HG02759 (cell line): Measurements from ENCODE around the gene MEIS2.

ENCODE experiments used
- ATAC-seq: cut with Tn5 transposase; IDR thresholded peaks from one replicate; pipeline ENCODE4 v1.9.1; 2021; ENCODE audit warnings: mild to moderate bottlenecking, moderate library complexity; ENCODE audit not compliant: unreplicated experiment

The MEIS2 gene

DNA sequence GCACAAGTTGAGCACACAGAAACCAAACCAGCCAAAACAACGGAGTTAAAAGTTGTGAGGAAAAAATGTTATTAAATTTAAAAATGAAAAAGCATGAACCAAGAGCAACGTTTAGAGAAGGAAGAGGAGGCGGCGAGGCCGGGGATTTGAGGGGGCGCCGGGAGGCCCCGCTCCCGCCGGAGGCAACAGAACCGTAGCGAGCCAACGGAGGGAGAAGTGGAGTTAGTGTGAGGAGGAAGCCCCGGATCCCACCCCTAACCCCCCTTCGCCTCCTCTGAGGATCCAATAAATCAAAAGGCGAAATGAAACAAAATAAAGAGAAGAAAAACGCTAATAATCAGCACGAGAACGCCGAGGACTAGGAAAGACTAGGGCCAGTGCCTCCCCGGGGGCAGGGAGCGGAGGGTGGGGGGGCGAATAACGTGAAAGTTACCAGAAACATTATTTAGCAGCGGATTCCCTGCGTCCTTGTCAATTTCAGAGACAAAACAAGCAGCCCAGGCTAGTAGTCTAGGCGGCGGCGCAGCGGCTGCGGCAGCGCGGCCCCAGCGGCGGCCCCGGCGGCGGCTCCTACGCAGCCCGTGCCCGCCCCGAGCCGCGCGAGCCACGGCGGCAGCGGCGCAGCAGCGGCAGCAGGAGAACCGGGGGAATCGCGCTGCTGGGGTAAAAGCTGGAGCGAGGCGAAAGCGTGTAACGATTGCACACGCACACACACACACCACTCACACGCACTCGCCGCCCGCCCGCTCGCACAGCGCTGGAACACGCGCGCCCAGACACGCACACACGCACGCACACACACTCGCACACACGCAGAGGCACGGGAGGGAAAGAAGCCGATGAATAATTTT, 1.7 kb downstream of the MEIS2 start:
- peak; percentile 46 for ATAC-seq

DNA sequence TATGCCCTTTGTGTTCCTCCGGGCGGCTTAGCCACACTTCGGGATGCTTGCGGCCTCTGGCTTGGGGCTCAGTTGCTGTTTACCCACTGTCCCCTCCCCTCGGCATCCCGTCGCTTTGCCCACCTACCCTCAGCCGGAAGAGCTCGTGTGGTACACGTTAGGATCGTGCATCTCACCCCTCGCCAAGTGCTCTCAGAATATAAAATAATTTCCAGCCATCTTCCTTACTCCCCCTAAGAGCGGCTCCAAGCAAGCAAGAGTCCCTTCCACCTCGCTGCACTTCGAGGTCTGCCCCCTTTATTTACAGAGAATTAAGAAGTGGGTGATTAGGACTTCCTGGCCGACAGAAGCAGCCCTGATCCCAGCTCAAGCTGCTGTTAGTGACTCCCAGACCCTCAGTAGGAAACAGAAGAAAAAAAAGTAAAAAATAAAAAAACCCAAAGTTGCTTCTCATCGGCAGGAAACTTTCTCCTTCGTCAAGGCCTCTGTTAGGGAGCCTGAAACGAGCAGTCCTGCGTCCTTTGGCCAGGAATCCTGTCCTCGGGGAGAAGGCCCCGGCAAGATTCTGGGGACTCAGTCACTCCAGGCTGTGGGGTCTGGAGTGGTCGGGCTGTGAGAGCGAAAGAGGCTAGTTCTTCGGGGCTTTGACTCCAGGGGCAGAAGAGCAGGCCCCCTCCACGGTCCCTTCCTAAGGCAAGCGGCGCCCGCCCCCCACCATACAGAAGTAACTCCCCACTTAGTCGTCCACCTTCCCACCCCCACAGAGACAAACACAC, 3.0 kb downstream of the MEIS2 start:
- no peak for ATAC-seq

DNA sequence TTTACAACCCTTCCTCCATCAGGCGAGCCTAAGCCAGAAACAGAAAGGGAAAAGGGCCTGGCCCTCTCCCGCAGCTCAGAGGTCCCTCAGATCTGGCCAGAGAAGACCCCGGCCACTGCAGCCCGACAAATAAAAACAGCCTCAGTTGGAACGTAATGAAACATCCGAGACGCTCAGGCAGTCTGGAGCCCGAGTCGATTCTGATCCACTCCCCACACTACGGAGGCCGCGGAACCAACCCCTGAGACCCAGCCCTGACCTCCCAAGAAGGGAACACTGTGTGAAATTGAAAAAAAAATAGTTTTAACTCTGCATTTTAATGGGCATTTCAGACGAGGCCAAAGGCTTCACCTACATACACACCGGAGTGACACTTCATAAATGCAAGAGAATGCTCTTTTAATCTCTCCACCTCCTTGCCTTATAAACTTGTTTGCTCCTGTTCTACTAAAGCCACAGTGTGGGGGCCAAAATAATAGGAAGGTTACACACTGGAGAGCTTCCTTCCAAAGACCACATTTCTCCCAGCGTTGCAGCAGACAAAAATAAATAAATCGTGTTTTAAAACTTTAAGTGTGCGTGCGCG, 3.7 kb downstream of the MEIS2 start:
- ATAC-seq: no peak

DNA sequence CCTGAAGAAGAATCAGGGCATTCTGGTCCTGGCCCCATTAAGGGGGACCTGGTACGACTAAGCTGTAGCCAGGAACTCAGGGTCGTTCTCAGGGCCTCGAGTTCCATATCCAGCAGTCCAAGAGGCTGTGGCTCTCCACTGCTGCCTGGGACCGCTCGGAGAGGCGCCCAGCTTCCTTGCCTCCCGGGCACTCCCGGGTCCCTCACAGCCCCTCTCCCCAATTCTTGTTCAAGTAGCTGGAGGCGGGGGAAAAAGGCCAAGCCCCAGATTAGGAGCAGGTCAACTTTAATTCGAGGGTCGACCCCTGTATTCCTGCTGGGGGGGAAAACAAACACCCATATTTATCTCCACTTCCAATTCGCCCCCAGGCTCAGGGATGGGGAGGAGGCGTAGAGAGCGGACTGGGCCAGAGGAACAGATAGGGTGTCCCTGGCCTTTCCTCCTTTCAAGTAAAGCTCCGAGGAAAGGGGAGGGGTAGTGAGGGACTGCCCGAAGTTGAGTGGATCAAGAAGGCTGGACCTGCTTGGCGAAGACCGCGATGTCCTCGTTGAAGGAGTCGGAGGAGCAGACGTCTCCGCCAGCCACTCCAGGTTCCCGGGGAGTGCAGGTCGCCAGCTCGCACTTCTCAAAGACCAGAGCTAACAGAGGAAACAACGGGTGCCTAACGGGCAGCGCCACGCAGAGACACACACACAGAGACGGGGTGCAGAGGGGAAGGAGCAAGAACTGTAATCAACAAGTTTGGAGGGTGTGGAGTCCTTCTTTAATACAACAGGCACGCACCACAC, 4.4 kb downstream of the MEIS2 start:
- no peak for ATAC-seq

DNA sequence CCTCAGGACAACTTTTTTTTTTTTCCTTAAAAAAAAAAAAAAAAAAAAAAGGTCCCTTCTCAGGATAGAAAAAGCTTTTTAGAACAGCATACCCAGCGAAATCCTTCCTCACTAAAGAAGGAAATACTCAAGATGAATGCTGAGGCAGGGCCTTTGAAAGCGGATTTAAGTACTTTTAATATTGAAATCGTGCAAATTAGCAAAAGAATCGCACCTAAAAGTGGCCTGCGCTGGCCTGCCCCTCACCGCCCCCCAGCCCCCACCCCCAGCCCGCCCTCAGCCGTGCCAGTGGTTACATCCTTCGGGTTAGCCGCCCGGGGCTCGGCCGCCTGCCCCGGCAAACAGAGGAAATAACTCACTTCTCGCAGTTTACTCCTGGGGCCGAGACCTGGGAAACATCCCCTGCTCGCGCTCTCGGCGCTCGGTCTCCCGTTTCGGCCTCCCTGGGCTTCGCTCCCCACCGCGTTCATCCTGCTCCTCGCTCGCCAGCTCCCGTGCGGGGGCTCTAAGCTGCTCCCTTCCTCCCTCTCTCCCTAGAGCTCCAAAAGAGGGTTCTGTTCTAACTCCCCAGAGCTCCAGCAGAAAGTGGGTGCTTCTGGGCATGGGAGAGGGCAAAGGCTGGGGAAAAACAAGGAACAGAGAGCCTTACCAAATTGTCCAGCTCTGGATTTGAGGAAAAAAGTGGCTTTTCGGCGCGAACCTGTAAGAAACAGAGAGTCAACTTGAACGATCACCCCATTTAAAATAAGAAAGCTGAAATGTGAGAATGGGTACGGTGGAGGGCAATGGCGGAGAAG, 5.2 kb downstream of the MEIS2 start:
- no peak for ATAC-seq

DNA sequence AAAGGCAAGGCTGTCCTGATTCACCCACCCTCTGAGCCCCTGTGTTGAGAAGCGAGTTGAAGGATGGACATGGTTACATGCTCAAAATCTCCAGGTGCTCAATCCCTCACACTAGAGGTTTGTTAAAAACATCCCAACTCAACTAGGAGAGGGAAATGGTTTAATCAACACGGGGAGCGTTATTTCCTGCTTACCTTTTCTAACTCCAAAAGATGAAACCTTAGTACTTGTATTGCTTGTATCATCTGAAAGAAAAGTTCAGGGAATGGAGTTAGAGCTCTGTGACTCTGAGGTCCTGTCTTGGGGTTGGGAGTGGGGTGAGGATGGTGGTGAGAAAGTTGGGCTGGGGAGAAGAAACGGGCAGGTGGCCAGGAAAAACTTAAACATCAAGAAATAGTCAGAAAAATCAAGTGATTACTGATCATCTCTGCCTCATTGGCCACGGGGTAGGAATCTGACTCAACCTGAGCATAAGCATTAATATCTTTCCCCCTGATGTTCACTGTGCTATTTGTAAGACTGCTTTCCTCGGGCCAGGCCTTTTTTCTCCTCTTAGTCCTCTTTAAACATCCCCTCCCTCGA, 5.9 kb downstream of the MEIS2 start:
- ATAC-seq: no peak

DNA sequence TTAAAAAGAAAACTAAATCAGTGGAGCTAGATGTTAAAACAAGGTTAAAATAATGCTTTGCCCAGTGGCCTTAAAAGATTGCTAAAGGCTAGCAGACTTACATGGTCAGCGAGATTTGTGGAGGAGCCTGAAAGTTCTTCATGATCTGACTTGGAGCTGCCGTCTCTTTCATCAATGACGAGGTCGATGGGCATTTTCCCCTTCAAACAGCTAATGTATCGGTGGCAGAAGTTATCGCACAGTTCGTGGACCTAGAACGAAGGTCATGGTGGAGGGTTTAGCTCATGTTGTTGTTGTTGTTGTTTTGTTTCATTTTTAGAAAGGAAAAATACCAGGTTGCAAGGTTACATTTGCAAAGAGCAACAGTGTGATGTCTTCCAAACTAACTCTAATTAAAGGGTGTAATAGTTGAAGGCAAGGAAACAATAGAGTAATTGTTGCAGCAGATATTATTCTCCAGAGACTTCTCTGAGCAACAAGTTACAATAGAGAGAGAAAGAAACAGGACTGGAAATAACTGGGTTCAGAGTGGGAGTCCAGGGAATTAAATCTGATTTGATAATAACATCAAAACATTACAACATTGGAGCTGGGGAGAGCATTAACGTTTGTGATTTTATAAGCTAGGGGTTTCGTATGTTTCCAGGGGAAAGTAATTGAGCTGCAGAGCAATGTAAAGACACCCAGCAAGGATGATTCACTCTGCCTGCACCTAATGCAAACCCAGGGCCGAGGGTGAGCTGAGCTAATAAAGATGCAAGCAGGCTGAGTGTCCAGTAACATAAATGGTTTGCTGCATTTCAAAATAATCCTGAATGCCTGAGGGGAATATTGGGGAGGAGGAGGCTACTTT, 6.6 kb downstream of the MEIS2 start:
- ATAC-seq: no peak

DNA sequence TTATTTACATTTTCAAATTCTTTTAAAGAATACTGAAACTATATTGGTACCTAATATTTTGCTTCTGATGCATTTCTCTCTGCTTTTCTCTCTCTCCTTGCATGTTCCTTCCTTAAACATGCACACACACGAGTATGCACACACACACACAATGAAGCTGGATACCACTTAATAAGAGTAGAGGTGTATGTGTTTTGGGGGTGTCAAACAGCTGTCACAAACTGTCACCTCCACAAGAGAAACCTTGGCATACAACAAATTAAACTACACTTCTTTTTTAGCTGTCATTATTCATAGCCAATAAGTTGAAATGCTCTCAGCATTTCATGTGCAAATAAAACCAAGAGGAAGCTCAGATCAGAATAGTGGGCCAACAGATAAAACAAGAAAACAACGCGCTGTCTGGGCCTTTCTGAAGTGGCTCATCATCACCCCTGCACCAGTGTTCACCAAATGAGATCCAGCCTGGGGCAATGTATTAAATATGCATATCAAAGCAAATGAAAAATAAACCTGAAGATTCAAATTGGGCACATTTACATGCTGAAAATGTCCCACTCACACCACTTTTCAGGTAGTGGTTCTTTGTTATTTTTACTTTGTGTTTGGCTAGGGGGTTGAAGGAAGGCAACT, 9.7 kb downstream of the MEIS2 start:
- ATAC-seq: no peak

DNA sequence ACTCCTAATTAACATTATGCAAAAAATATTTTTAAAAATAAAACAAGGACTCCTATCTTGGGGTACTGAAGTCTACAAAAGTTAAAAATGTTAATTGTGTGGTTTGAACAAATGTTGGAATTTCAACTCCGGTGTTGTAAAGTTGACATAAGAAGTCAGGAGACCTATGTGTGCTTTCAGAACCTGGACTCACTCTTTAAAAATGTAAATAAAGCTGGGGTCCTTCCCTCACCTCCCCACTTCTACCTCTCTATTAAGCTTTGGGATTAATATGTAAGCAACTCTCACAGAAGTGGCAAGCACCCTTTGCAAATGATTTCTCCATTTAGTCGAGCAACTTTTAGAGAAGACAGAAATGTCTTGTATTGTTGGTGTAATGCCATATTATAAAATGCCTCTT, 11.9 kb downstream of the MEIS2 start:
- no peak for ATAC-seq

DNA sequence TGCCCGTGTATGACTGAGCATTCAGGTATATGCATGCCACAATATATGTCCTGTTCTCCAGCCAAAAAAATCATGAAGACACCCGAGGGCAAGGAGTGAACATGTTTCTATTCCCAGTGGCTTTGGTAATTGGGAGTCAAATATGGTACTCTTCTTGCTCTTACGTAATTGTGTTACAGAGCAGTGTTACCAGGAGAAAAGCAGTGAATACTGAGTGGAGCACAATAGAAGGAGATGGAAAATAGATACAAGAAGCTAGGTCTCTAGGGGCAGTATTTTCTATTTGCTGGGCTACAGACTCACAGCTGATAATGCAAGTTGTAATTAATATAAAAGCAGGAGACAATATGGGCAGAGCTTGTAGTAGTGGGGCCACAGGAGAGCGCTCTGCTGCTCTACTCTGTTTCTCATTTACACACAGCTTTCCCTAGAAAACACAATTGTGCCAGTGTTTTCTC, 13.2 kb downstream of the MEIS2 start:
- no peak for ATAC-seq

DNA sequence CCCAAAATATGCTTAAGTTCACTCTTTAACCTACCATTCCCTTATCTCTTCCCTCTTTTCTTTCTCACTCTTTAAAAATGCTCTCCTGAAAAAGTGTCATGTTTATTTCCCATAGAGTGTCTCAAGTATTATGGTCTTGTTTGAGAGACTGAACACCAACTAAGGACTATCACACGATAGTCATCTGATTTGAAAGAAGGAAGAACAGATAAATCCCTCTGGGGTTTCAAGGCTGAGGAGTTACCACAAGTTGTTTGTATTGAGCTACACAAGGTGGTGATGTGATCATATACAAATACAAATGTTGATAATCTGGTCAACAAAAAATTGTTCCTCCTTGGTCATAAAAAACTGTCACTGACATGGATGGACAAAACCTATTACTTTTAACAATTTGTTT, 13.8 kb downstream of the MEIS2 start:
- ATAC-seq: no peak

DNA sequence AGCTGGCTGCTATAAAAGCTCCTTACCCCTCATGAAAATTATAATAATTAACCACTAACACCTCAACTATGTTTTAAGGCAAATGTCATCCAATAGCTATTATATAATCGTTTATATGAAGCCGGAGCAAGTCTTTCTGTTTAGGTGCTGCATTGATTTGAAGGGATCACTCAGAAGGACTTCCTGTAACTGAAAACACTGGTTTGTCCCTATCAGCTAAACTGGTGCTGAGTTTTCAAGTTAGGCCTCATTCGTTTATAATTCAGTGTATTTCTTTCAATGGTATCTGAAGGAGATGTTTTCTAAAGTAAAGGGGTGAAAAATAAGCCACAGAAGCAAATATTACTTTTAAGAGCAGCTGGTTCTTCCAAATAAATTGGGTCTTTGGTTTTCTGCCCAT, 14.2 kb downstream of the MEIS2 start:
- ATAC-seq: no peak

DNA sequence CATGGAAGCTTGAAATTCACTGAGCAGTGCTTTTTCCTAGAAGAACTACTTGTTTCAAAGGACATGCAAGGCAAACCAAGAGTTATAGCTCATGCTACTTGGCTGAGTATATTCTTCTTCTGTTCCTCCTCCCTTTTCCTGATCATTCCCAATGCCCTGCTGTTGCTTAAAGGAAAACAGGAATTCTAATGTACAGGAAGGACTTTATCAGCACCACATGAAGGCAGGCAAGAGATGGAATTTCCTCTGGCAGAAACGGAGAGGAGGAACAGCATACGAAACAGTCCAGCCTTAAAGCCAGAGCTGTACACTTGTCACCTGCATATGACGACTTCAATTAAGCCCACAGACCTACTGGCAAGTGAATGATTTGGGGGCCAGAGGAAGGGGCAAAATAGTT, 15.7 kb downstream of the MEIS2 start:
- ATAC-seq: no peak

DNA sequence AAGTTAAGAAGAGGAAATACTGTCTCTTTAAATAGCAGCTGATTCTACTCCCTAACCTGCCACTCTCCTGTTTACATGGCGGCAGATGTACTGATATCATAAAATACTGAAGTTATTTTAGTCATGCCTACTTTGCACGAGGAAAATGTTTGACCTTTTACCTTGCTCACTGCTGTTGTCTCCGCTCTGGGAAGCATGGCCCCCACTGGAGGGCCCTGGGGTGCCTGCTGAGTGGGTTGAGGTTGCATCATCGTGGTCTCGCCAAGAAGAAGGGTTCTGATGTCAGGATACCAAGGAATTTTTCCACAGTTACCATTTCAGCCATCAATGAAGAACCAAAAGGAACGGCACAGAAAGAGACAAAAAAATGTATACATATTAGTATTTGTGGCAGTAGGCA, 16.7 kb downstream of the MEIS2 start:
- ATAC-seq: no peak

DNA sequence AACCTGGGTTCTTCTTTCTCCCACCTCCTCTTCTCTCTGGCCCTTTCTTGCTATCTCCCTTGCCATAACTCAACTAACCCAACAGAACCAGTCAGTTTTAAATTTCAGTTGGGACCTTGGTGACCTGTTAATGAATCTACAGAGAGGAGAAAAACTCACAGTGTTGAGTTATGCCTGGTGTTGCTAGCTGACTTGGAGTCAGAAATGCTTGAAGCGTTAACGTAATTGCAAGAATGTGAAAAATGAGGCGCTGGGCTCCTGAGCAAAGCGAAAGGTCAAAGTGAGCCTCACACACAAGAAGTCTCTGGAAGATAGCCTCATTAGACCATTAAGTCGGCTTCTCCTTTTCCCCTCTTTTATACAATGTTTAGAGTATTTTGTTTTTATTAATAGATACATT, 18.4 kb downstream of the MEIS2 start:
- no peak for ATAC-seq

DNA sequence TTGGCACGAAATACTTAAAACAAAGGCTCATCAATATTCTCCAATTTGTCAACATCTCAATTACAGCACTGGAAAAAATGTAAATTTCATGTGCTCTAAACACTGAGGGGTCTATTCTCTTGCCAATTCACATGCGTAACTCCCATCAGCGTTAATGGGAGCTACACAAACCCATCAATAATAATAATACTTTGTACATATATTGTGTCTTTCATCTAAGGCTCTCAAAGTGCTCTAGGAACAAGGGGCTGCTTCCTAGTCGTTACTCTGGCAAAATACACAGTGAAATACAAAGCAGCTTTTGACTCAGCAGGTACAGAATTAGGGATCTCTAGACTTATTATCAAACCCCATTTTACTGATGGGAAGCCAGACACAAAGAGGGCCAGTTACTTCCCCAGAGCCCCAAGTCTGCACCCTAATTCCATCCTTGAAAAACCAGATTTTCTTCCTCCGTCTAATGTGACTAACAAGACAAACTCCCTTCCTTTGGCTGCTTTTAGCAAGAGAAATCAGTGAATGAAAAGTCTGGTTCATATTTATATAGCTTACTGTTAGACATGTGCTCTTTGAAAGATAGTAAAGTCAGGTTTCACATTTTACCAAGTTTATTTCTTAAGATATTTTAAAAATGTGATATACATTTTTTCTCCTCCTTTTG, 20.0 kb downstream of the MEIS2 start:
- ATAC-seq: no peak

DNA sequence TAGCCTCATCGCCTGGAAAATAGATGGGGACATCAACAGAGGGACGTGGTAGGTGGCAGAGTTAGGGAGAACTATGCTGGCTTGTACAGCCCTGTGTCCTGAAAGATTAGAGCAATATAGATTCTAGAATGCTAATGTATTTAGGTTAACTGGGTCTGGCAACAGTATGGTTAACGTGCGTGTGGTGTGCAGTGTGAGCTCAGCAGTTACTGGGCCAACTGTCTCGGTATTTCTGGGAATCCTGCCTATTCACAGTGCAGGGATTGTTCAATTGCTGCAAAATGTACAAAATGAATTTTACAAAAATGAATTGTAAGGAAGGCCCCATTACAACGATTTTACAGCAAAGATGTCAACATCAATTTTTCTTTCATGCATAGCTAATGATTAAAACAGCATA, 20.6 kb downstream of the MEIS2 start:
- ATAC-seq: no peak

DNA sequence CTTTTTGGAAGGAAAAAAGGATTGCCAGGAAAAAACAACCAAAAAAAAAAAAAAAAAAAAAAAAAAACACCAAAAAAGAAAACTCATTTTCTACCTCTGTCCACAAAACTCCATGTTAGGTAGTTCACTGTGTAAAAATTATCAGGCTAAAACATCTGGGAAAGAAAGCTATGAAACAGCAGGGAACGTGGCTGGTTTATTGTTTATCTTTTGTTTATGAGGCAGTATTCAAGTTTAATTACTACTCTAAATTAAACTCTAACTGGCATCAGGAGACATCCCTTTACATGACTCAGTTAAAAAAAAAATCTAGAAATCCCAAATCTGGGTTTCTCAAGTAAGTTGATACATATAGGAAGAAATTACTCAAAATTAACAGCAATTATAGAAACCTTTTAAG, 21.8 kb downstream of the MEIS2 start:
- ATAC-seq: no peak
